ENCODE data around the gene GRID2.
"Not testable (repeated sequence)": the region's sequence is repeated elsewhere in the genome, so short reads cannot be mapped to it uniquely, and the experiment has no call there.

GRID2 gene

DNA sequence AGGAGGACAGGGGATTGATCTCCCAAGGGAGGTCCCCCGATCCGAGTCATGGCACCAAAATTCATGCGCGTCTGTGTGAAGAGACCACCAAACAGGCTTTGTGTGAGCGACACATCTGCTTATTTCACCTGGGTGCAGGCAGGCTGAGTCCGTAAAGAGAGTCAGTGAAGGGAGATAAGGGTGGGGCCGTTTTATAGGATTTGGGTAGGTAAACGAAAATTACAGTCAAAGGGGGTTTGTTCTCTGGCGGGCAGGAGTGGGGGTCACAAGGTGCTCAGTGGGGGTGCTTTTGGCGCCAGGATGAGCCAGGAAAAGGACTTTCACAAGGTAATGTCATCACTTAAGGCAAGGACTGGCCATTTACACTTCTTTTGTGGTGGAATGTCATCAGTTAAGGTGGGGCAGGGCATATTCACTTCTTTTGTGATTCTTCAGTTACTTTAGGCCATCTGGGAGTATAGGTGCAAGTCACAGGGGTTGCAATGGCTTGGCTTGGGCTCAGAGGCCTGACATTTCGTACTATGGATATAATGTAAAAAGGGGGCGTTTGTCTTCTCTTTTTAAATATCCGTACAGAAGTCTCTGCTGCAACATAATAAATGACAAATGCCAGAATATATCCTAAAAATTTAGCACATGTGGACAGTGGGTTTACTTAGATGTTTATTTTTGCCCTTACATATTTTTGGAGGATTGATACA, 140.5 kb downstream of the GRID2 start:
- DNase-seq = not testable (repeated sequence)

DNA sequence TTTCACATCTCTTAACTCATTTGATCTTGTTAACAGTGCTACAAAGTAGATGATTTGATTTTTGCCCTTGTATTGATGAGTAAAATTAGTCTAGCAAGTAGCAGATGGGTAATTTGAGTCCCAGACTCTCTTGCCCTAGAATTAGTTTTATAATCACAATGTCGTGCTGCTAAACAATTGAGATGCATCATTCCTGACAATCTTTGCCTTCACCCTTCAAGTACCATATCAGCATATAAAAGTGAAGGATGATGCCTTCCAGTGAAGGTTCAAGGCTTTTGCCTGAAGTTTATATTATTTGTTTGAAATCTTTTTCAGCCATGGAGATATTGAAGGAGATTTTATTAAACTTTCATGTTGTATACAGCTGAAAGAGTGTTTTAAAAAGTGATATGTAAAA, 141.4 kb downstream of the GRID2 start:
- DNase-seq = no peak

DNA sequence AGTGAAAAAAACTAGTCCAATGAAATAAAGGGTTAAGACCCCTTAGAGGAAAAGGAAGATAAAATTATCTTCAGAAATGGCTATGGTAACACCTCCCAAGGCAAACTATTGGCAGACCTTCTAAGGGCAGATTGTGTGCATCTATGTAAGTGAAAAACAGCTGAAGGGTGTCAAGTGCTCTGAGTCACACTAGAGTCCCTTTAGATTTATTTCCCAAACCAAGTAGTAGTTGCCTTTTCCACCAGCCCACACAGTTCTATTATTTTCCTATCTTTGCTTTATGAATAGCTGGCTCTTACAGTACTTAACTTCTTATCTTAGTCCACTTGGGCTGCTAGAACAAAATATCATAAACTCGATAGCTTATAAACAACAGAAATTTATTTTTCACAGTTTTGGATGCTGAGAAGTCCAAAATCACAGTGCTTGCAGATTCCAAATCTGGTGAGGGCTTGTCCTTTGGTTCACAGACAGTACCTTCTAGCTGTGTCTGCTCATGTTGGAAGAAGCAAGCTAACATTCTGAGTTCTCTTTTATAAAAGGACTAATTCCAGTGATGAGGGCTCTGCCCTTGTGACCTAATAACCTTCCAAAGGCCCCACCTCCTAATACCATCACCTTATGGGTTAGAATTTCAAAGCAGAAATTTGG, 143.6 kb downstream of the GRID2 start:
- no peak for DNase-seq

DNA sequence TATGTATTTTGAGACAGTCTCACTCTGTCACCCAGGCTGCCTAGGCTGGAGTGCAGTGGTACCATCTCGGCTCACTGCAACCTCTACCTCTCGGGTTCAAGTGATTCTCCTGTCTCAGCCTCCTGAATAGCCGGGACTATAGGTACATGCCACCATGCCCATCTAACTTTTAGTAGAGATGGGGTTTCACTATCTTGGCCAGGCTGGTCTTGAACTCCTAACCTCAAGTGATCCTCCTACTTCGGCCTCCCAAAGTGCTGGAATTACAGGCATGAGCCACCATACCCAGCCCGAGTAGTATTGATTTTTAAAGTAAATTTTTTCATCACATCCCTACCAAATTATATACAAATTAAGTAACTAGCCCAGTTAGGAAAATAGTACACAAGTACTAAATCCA, 144.4 kb downstream of the GRID2 start:
- not testable (repeated sequence) for DNase-seq

DNA sequence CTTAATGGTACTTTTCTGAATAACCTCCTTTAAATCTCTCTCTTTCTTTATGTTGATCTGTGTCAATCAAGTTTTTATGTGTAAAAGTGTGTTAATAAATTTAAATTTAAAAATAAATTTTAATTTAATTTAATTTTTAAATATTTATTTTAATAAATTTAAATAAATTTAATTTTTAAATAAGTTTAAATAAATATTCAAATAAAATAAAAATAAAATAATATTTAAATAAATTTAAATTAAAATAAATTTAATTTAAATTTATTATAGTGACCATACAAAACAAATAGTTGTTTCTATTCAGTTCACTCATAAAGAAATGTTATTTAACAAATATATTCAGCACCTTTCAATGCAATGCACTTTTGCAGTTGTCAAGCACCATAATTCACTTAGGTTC, 146.9 kb downstream of the GRID2 start:
- DNase-seq = no peak

DNA sequence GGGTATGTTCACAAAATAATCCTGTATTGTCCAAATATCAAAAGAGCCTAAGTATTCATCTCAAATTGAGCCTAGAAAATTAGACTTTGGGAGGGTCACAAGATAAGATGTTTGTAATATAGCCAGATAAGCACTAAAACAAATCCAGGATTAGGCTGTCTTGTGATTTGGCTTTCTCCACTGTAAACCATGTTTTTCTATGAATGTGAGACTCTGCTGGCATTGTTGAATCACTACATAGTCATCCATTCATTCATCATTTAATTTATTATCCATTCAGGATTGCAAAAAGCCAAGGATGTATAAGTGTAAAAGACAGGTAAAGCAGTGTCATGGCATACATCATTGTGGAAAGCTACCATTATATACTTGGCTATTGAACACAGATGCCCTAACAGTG, 148.0 kb downstream of the GRID2 start:
- no peak for DNase-seq

DNA sequence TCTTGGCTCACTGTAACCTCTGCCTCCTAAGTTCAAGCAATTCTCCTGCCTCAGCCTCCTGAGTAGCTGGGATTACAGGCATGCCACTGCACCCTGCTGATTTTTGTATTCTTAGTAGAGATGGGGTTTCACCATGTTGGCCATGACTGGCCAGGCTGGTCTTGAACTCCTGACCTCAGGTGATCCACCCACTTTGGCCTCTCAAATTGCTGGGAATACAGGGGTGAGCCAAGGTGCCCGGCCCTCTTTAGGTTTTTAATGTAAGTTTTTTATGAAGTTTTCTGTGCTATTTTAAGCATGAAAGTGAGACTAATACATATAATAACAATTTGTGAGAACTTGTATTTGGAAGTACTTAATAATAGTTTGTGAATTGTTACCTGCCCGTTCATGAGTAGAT, 148.6 kb downstream of the GRID2 start:
- not testable (repeated sequence) for DNase-seq

DNA sequence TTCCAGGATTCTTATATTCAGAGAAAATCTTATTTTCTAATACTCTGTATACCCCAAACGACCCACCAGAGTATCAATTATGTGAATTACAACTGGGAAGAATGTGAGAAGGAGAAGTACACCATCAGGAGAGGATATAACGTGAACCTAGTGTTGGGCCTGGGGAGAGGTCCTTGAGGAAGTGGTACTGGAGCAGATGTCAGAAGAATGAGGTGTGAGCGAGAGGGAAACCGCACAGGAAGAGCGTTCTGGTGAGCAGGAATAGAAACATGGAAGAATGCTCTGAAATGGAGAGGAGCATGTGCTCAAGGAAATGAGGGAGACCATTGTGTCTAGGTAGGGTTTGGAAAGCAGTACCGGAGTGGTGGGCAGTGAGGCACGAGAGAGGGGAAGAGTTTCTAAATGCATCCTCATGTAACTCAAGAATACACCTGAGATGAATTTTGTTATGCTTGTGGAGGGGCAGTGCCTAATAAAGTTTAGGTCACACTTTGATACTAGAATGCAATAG, 151.6 kb downstream of the GRID2 start:
- no peak for DNase-seq

DNA sequence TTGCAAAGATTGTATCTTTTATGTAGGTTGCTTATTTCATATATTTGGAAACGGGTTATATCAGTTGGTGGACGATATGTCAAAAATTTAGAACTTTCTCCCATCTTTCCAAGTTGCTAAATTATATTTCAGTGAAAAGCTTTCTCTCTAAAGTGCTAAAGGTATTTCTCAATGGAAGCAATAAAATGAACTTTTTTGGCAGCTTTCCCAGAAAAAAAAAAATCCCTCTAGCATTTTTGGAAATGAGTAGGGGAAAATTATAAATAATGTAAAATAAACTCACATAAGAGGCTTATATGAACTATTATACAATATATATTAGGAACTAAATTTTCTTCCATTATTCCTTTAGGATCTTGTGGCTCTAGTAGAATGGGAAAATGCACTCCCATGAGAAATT, 152.2 kb downstream of the GRID2 start:
- DNase-seq = no peak

DNA sequence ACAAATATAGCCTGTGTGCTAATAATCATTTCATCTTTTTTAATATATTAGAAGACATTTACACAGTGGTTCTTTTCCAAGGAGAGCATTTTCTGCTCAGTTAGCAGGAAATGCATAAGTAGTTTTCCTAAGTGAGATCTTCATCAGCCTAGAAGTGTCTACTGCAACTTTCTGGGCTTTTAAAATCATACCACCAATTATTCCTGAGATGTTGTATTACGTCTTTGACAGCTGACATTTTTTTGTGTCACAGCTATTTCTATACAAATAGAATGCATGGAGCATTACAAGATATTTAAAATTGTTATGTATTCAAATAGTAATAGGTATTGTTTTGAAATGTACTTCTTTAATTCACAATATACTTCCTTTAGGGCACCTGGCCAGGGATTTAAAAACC, 158.0 kb downstream of the GRID2 start:
- DNase-seq = no peak

DNA sequence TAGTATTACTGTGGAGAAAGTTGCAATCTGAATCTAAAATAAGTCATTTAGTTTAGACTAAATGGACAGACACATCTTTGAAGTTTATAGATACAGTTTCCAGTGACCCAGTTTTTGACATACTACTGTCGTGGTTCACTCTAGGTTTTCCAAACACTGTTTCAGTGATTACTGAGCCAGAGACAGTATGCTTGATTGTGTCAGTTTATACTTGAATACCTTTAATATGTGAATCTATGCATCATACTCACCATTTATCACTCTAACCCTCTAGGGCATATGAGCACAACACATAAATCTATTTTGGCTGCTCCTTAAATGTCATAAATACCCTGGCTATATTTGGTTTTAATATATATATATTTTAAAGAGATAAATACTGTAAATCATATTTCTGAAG, 173.5 kb downstream of the GRID2 start:
- DNase-seq = no peak

DNA sequence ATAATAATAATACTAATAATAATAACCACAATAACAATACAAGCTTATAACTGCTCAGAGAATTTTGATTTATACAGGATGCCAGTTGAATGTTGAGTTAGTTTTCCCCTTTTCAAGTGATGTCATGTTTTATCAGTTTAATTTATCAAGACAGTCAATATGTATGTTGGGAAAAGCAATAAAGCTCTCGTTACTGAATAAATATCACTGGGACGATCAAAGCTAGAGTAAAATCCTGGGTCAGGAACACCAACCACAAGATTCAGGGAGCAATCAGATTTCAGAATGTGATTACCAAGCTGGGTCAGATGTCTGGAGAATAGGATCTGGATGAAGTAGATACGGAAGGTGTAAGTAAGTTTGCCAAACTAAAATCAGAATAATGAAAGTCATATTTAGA, 179.6 kb downstream of the GRID2 start:
- DNase-seq = no peak

DNA sequence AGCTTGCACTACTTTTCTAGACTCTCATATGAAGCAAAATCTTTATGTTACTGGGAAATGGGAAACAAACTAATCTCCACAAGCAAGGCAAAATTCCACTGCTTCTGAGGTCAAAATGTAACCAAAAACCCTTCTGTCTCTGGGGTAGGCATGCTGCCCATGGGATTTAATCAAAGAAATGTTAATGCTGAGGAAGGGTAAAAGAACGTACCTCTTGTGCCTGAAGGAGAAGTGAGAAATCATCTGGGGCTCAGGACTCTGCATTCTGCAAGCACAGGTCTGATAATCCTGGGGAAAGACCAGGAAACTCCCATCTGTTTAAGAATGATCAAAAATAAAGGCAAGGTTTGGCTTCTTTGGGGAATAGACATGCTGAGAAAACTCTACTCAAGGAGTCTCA, 184.7 kb downstream of the GRID2 start:
- no peak for DNase-seq

DNA sequence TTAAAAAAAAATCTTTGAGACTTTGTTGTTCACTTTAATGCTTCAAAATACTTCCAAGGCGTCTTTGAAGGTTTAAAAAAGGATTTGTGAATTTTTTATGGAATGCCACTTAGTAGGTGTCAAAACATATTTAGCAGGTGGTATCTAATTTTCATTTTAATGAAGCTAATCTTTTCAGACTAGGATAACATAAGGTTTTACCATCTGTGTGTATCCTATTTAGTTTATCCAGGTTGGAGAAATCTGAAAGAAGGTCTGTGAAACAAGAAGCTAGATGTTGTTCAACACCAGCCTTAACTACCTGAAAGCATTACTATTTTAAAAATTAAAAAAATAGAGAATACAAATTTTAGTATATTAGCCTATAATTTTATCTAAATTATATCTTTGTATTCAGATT, 193.4 kb downstream of the GRID2 start:
- DNase-seq = no peak

DNA sequence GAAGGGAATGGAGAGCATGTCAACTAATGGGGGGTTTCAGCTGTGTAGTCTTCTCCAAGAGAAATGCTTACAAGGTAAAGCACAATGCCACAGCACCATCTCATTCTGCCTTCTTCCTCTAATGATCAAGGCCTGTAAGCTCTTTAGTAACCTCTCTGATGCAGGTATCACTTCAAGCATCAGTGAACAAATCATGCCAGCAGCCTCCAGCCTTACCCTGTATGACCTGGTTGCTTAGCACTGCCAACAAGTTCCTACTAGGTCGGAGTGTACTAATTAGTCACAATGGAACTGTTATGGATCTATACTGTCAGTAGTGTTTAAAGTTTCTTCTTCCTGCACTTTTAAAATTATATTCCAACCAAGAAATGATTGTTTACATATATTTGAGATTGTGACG, 197.7 kb downstream of the GRID2 start:
- DNase-seq = no peak

DNA sequence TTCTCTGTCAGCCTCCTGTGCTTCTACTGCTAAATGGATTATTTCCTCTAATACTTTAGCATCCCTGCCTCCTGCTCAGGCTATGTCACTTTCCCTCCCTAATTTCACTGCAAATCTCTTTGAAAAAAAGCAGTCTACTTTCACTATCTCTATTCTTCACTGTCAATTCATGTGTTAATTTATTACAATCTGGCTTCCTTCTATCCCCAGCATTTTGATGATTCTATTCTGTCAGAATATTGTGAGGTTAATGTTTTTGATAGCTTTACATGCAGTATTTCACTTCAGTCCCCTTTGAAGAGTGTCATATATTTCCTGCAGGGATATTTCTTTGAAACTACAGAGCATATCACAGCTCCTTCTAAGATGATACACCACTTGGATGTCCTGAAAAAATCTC, 203.2 kb downstream of the GRID2 start:
- no peak for DNase-seq

DNA sequence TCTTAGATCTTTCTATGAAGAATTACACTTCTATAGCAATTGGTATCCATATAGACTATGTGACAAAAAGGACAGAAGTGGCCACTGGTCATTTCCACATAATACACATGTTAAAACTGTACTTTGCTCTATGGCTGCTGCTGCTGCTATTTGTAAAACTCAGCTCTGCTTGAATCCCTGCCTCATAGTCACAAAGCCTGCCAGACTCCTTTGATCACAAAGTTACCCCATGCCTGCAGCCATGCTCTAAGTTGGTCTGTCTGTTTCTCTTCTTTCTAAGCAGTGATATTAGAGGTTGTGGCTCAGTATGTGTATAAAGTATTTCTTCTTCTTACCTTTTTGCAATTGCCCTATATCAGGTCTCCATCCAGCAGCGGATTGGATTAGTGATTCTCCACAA, 210.9 kb downstream of the GRID2 start:
- no peak for DNase-seq

DNA sequence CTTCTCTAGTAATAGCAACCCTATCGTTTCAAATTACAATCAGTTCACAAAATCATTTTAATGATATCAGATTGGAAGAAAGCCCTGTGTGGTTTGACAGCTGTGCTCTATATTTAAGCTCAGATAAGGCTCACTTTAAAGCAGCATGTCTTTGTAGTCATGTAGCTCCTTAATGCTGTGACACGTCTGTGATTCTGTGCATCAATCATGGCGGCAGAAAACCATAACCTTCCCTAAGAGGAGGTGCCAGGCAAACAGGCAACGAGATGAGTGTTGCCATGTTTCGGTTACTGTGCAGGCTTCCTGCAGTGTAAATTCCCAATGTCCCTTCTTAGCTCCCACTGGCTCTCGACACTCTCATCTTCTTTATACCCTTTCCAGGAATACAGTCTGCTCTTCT, 212.7 kb downstream of the GRID2 start:
- DNase-seq = no peak

DNA sequence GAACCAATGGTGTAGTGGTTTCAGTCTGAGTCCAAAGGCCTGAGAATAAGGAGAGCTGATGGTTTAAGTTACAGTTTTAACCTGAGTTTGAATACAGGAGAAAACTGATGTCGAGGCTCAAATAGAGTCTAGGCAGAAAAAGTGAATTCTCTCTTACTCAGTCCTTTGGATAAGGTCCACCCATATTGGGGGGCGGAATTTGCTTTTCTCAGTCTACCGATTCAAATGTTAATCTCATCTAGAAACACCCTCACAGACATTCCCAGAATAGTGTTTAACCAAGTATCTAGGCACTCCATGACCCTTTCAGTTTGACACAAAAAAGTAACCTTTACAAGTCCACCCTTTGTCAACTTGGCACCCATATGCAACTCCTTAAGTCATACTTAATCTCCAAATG, 216.0 kb downstream of the GRID2 start:
- DNase-seq = no peak

DNA sequence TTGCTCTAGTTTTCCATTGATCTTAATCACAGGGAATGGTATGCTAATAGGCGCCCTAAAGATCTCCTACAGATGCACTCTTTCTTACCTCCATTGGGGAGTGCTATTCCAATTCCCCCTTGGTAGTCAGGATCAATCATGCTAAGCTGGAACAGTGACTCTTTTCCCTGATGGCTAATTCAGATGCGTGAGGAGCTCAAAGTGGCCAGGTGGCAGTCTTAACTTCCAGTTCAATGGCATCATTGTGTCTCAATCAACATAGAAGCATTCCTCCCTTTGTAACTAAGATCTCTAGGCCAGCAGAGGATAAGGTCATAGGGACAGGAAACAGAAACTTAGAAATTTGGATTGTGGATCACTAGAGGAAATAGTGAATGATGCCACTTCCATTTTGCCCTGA, 216.8 kb downstream of the GRID2 start:
- no peak for DNase-seq

DNA sequence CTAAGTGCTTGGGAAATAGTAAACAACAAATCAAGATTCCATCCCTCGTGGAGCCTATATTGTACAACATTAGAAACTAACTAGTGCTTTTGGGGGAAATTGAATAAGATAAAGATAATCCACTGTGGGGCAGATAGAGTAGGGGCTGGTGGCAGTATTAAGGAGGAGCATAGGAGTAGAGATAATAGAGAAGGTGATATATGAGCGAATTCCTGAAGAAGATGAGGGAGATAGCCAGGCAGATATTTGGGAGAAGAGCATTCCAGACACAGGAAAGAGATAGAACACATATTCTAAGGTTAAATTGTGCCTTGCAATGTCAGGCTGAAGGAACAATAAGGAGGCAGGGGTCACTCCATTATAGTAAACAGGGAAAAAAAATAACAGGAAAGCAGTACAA, 218.2 kb downstream of the GRID2 start:
- DNase-seq = no peak

DNA sequence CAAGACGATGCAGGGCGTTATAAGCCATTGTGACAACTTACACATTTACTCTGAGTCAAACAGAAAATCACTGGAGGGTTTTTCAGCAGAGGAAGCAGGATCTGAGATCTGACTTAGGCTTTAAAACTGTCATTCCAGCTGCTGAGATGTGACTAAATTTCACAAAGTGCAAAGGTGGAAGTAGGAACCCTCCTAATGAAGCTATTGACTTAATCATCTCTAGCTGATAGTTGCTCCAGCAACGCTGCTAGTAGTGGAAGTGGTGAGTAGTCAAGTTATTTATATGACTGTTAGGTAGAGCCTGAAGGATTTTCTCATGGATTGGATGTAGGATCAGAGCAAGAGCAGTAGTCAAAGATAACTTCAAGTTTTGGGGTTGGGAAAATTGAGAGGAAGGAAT, 218.6 kb downstream of the GRID2 start:
- DNase-seq = no peak

DNA sequence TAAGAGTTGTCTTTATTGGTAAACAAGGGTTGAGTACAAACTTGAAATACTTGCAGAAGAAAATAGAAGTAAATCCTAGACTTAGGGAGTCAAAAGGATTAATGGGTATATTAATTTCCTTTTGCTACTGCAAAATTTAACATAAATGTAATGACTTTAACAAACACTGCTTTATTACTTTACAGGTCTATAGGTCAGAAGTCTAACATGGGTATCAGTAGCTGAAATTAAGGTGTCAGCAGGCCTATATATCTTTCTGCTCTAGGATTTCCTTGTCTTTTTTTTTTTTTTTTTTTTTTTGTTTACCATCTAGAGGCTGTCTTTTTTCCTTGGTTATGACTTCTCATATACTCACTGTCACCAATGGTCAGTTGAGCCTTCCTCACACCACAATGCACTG, 220.4 kb downstream of the GRID2 start:
- no peak for DNase-seq

DNA sequence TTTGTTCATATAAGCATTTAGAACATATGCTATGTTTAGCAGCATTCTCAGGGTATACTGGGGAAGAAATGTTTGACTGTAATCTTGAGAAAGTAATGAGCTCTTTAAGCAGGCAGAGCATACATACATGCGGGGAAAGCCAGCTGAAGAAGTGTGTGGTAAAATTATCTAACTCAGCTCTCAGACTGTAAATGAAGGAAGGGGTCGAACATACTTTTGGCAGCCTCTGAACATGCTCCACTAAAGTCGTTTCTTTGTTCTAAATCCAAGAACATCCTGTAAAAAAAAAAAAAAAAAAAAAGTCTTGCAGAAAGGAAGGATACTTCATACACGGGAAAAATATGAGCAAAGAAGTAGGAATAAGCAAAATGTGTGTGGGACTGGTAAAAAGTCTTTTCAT, 224.8 kb downstream of the GRID2 start:
- no peak for DNase-seq

DNA sequence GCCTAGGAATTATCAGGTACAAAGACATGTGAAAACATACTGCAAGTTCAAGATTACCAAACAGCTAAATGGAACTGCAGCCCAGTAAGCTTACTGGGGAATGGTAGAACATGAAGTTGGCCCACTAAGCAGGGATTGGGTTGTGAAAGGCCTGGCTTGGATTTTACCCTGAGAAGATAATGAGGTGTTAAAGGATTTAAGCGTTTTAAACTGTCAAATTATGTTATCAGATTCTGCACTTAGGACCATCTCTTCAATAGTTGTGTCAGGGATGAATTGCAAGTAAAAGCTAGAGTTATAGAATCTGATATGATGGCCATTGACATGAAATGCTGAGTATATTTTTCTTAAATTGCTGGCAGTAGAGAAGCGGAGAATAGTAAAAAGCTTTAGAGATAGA, 225.7 kb downstream of the GRID2 start:
- DNase-seq = no peak
